KG1 (cell line): ENCODE data around the gene NRG3.

Source experiments
- DNase-seq: peaks from one replicate; lab custom pipeline; 2025; lab: John Stamatoyannopoulos, UW

NRG3 gene

GRCh38 chr10:81884856-81885255 lies 9.9 kb downstream of the NRG3 start:
- no peak for DNase-seq

- no peak for DNase-seq
Observed at GRCh38 chr10:81885491-81885890, 10.5 kb downstream of the NRG3 start.

- DNase-seq, result no peak
Observed at GRCh38 chr10:81886939-81887338, 11.9 kb downstream of the NRG3 start.

- no peak for DNase-seq
Observed at GRCh38 chr10:81889181-81889769, 14.3 kb downstream of the NRG3 start.

GRCh38 chr10:81894616-81895015 lies 19.6 kb downstream of the NRG3 start:
- no peak for DNase-seq

GRCh38 chr10:81898518-81898917 lies 23.5 kb downstream of the NRG3 start:
- DNase-seq, result no peak

GRCh38 chr10:81900989-81901388 lies 26.0 kb downstream of the NRG3 start:
- DNase-seq, result no peak

GRCh38 chr10:81903472-81903871 lies 28.5 kb downstream of the NRG3 start:
- DNase-seq, result no peak

- DNase-seq, result no peak
Observed at GRCh38 chr10:81905161-81905560, 30.2 kb downstream of the NRG3 start.

GRCh38 chr10:81909453-81909852 lies 34.5 kb downstream of the NRG3 start:
- no peak for DNase-seq

- no peak for DNase-seq
Observed at GRCh38 chr10:81911328-81911727, 36.3 kb downstream of the NRG3 start.

- no peak for DNase-seq
Observed at GRCh38 chr10:81914736-81915503, 39.9 kb downstream of the NRG3 start.

- no peak for DNase-seq
Observed at GRCh38 chr10:81915504-81915897, 40.5 kb downstream of the NRG3 start.

GRCh38 chr10:81917666-81918065 lies 42.7 kb downstream of the NRG3 start:
- DNase-seq, result no peak

GRCh38 chr10:81918766-81919165 lies 43.8 kb downstream of the NRG3 start:
- DNase-seq, result no peak

GRCh38 chr10:81920213-81920829 lies 45.3 kb downstream of the NRG3 start:
- no peak for DNase-seq

GRCh38 chr10:81928119-81928518 lies 53.1 kb downstream of the NRG3 start:
- no peak for DNase-seq

- no peak for DNase-seq
Observed at GRCh38 chr10:81943583-81943982, 68.6 kb downstream of the NRG3 start.

- no peak for DNase-seq
Observed at GRCh38 chr10:81944609-81945008, 69.6 kb downstream of the NRG3 start.

GRCh38 chr10:81949283-81949682 lies 74.3 kb downstream of the NRG3 start:
- DNase-seq, result no peak

GRCh38 chr10:81950358-81950757 lies 75.4 kb downstream of the NRG3 start:
- no peak for DNase-seq

- no peak for DNase-seq
Observed at GRCh38 chr10:81953420-81953819, 78.4 kb downstream of the NRG3 start.

GRCh38 chr10:81957976-81958375 lies 83.0 kb downstream of the NRG3 start:
- DNase-seq, result no peak
